HL-60/S4 treated with phorbol 12-myristate 13-acetate at 8.2 ng/mL for 4 days and 3 days (cell line): ENCODE data around the gene CMC1.
"Not testable (repeated sequence)": the region's sequence is repeated elsewhere in the genome, so short reads cannot be mapped to it uniquely, and the experiment has no call there.

ENCODE experiments used
- in situ Hi-C: fragments of 300-500 bp; cut with MboI; formaldehyde crosslinking; loops from 2 replicates; pipeline ENCODE4 v1.15.0; 2022; ENCODE audit warnings: low sequenced_read_pairs

The CMC1 gene

DNA sequence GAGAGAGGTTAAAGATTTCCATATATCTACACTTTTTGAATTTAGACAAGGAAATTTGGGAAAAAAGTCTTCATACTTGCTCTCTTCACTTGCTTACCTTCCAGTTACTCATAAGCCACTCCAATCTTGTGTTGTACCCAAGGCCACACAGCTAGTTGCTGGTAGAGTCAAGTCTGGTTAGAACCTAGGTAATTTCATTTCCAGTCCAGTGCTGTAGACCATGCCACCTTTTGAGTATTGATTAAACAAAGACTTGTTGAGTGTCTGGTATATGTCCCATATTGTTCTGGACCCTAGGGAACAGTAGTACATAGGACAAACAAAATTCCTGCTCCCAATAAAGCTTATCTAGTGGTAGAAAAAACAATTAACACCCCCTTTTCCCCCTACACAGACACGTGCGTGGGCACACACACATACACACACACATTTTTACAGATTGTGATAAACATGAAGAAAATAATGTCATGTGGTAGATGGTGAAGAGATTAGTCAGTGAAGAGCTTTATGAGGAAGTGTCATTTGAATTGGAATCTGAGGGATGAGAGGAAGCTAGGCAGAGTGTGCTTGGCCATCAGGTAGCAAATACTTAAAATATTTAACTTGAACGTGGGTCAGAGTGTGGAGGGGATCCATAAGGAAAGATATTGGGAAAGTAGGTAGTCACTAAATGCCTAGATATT lies 2.1 kb downstream of the CMC1 start:
- in situ Hi-C loops, result no loop called here

DNA sequence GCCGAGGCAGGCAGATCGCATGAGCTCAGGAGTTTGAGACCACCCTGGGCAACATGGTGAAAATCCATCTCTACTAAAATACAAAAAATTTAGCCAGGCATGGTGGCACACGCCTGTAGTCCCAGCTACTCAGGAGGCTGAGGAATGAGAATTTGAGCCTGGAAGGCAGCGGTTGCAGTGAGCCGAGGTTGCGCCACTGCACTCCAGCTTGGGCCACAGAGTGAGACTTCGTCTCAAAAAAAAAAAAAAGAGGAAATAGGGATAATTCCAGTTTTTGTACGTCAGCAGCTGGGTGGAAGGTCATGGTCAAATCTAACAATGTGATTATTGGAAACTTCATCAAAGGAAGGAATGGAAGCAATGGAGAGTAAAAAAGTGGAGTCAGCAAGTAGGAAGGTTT lies 3.1 kb downstream of the CMC1 start:
- in situ Hi-C loops, result no loop called here

DNA sequence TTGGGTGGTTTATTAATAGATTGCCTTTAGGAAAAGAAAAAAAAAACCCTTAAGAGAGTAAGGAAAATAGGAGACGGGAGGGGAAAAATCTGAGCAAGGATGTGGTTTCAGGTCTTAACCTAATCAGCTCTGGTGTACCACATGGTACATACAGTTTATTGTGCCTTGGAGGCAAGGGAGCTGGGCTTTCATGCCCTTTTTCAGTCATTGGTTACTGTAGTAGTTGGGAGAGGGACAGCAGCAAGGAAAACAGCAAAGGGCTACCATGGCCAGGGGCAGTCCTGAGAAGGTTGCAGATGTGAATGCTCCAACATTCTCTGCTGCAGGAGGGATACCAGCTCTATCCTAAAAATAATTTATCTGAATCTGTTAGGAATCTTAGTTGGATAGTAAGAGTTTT lies 5.9 kb downstream of the CMC1 start:
- in situ Hi-C loops, result no loop called here

DNA sequence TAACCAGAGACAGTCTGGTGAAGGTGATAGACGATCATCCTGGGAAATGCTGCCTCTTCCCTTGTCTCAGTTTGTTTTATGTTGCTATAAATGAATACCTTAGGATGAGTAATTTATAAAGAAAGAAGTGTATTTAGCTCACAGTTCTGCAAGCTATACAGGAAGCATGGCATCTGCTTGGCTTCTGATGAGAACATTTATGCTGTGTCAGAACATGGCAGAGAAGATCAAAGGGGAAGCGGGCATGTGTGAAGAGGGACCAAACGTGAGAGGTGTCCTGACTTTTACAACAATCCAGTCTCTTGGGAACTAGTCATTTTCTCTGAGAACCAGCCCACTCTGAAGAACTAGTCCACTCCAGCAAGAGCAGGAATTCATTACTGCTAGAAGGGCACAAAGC lies 9.6 kb downstream of the CMC1 start:
- in situ Hi-C loops, result no loop called here

DNA sequence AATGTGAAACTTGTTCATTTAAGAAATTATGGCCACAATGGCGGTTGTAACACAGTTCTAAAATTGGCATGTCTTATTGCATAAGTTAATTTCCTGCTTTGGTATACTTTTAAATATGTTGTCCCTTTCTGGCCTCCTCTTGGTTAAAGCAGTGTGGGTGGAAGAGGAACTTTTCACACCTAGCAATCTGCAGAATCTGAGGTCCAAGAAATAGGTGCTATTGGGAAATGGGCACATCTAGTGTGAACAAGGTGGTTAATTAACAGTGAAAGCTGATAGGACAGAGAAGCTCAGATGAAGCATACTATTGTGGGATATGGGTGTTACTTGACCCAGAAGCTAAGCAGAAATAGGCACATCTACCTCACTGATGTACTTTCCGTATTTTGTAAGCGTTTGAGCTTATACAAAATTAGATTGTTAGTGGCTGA lies 10.6 kb downstream of the CMC1 start:
- in situ Hi-C loops, result no loop called here

DNA sequence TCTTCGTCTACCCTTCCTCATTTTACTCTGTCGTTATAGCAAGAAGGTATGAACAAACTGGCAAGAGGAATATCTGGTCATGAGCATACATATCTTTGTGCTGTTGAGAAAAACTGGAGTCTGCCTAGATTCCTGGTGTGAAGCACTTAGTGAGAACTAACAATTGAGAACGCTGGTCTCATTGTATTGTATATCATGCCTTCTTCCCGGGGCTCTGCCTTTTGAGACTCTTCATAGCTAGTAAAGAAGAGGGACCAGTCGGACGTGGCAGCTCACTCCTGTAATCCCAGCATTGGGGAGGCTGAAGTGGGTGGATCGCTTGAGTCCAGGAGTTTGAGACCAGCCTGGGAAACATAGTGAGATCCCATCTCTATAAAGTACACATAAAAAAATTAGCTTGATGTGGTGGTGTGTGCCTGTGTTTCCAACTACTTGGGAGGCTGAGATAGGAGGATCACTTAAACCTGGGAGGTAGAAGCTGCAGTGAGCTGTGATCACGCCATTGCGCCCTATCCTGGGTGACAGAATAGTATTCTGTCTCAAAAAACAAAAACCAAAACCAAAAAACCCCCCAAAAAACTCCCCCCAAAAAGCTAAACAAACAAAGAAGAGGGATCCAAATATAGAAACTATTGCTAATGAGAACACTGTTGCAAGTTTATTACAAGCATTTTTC lies 11.8 kb downstream of the CMC1 start:
- in situ Hi-C loops, result no loop called here

DNA sequence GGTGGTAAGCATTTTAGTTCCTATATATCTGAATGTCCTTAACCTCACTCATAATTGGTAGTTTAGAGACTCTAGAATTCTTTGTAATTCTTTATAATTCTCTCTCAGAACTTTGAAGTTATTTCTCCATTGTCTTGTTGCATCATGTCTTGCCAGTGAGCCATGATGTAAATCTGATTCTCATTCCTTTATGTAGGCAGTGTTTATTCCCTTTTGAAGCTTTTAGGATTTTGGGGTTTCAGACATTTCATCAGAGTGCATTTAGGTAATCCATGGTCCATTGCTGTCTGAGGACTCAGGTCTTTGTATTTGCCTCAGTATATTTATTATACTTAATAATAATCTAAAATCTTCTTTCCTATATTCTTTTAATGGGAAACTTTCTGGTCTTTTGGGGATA lies 20.6 kb downstream of the CMC1 start:
- in situ Hi-C loops, result no loop called here

DNA sequence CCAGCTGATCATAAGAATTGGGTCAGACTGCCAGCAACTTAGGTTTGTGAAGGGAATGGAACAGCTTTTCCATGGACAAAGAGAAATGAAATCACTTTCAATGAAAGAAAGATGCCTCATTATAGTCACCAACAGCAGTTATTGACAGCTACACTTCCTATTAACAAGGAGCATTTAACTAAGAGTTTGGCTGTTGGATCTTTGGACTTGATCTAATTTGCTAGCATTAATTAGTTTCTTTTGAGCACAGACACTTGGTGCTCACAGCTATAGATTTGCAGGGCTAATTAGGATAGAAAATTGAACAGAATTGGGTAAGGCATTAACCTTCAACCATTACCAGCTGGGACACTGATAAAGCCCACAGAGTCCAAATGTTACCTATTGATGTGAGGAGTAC lies 24.2 kb downstream of the CMC1 start:
- in situ Hi-C loops, result no loop called here

DNA sequence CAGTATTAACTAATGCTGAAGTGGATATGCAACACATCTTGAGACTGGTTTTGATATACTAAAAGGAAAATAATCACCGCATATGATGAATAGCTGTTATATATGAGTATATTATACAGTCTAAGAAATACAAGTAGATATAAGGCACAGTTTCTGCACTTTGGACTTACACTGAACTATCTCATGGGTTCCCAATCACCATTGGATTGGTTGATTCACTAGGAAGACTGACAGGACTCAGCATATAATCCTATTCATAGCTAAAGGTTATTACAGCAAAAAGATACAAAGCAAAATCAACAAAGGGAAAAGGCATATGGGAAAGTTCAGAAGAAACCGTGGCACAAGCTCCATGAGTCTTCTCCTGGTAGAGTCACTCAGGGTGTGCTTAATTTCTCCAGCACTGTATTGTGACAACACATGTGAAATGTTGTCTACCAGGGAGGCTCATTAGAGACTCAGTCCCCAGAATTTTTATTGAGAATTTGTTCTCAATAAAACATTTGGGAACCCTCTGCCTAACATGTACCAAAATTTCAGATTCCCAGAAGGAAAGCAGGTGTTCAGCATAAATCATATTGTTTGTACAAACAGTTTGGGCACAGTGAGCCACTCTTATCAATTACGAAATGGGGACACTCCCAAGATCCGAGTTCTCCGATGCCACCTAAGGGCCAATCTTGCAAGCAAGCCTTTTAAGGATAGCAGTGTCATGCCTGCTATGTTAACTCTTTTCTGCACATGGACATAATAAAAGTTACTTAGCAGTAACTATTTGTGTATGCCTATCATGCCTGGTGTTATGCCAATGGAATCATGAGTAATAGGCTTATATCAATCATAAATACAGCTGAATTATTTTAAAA lies 26.8 kb downstream of the CMC1 start:
- in situ Hi-C loops, result no loop called here

DNA sequence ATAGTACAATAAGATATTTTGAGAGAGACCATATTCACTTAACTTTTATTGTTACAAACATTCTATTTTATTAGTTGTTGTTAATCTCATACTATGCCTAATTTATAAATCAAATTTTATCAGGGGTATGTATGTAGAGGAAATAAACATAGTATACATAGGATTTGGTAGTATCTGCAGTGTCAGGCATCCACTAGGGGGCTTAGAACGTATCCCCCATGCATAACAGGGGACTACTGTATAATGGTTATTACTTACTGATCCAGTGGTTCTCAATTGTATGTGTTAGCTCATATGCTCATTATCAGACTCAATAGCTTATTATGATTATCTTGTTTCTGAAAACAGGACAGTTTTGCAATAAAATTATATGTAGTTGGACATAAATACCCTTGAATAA lies 27.6 kb downstream of the CMC1 start:
- in situ Hi-C loops, result no loop called here

DNA sequence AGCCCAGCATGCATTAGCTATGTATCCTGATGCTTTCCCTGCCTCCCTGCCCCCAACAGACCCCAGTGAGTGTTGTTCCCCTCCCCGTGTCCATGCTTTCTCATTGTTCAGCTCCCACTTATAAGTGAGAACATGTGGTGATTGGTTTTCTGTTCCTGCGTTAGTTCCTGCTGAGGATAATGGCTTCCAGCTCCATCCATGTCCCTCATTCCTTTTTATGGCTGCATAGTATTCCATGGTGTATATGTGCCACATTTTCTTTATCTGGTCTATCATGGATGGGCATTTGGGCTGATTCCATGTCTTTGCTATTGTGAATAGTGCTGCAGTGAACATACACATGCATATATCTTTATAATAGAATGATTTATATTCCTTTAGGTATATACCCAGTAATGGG lies 28.5 kb downstream of the CMC1 start:
- in situ Hi-C loops, result not testable (repeated sequence)

DNA sequence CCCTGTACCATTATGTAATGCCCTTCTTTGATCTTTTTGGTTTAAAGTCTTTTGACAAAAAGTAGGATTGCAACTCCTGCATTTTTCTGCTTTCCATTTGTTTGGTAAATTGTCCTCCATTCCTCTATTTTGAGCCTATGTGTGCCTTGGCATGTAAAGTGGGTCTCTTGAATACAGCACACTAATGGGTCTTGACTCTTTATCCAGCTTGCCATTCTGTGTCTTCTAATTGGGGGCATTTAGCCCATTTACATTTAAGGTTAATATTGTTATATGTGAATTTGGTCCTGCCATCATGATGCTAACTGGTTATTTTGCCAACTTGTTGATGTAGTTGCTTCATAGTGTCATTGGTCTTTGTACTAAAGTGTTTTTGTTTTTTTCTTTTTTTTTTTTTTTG lies 32.4 kb downstream of the CMC1 start:
- in situ Hi-C loops, result no loop called here

DNA sequence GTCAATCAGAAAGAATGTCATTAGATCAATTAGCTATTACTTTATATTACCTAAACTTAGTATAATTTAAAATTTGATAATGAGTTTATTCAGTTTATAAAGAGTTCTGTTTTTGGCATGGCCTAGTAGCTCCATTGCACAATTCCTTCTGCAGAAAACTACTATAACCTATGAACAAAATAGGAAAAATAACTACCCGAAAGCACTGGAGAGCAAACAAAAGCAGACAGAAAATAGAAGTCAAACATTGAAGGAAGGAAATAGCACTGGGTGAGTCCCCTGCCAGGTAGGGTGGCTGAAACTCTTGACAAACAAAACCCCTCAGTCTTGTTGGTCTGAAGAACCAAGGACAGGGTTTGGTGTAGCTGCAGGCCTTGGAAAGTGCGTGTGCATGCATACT lies 37.5 kb downstream of the CMC1 start:
- in situ Hi-C loops, result no loop called here

DNA sequence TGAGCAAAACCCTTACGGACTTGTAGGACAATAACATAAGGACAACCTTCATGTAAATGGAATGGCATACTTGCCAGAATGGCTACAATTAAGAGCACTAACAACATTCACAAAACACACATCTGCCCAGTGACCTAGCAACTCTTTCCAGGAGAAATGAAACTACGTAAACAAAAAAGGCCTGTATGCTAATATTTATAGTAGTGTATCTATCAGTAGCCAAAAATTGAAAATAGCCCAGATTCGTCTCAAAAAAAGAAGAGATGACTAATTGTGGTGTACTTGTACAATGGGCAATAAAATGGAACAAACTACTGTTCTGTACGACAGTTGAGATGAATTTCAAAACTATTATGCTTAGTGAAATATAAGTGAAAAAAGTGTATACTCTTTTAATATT lies 38.4 kb downstream of the CMC1 start:
- in situ Hi-C loops, result no loop called here

DNA sequence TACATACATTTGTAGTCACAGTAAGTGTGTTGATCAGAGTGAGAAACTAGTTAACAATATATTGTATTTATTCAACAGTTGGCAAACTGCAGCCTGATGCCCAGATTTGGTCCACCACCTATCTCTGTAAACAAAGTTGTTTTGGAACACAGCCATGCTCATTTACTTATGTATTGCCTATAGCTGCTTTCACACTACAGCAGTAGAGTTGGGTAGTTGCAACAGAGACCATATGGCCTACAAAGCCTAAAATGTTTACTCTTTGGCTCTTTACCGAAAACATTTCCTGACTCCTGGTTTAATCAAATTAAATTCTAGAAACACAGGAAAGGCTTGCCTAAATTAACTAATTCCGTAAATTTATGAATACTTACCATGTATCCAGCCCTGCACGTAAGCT lies 39.4 kb downstream of the CMC1 start:
- in situ Hi-C loops, result no loop called here

DNA sequence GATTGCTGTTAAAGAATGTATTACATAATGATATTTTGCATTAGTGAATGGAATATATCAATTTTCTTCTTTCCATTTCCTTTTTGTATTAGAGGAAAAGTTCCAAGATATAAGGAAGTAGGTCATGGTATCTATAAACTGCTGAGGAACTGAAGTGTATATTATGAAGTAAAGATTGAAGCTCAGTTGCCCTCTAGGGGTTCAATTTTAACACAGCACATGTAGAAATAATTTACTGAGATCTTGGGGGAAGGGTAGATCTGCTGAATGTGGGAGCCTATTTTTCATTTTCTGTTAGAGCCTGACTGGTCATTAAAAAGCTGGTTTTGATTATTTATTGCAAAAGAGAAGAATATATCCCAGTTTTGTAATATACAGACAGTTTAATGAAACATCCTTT lies 45.2 kb downstream of the CMC1 start:
- in situ Hi-C loops, result no loop called here

DNA sequence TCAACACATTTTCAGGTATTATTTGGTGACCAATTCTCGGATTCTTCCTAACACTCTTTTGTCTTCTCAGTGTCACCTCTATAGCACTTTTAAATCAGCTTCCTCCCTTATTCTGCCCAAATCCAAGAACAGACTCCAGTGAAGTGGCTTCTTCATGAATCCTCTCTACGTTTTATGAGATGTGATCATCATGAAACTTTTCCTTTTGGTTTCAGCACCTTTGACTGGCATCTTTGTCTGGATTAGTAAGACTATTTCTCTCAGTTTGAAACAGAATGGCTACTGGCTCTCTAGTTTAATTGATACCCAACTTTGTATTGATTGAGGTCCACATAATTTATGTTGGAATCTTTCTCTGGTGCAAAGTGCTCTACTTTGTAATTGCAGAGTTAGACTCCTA lies 45.6 kb downstream of the CMC1 start:
- in situ Hi-C loops, result no loop called here

DNA sequence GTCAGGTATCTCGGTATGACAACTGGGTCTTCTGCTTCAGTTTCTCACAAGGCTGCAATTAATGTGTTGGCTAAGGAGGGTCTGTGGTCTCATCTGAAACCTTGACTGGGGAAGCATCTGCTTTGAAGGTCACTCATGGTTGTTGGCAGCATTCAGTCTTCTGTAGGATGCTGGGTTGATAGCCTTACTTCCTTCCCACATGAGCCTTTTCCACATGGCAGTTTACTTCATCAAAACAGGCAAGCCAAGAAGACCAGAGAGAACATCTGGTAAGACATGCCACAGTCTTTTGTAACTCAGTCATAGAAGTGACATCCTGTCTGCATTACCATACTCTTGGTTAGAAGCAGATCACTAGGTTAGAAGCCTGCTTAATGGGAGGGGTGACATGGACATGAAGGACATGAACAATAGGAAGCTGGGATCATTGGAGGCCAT lies 49.5 kb downstream of the CMC1 start:
- in situ Hi-C loops, result no loop called here

DNA sequence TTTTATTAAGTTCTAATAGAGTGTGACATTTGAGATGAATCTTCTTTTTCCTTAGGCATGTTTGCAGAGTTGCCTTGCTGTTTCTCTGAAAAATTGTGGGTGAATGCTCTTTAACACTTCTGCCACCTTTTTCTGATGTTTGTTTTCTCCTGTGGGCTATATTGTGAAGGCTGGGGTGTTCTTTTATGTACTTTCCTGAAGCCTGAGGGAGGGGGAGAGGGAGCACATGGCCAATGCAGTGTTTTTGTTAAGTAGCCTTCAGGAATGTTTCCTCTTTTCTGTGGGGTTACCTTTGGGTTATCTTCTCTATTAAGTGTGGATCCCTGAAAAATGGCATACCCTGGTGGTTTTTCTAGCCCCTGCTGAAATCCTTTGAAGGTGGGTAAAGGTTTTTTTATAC lies 50.2 kb downstream of the CMC1 start:
- in situ Hi-C loops, result no loop called here

DNA sequence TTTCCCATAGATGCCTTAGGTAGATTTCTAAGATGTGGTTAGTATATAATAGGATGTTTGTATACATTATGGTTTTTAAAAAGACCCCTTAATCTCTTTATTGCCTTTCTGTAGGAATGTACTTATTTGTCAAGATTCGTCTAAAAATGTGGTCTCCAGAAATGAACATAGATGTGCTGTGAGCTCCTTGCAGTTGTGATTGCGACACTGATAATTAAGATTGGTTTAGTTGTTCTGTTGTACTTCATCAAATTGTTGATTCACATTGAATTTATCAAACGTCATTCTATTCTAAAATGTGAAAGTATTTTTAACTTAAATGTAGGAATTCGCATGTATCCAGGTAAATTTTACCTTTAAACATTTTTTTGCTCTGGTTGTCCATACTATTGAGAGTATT lies 51.2 kb downstream of the CMC1 start:
- in situ Hi-C loops, result no loop called here

DNA sequence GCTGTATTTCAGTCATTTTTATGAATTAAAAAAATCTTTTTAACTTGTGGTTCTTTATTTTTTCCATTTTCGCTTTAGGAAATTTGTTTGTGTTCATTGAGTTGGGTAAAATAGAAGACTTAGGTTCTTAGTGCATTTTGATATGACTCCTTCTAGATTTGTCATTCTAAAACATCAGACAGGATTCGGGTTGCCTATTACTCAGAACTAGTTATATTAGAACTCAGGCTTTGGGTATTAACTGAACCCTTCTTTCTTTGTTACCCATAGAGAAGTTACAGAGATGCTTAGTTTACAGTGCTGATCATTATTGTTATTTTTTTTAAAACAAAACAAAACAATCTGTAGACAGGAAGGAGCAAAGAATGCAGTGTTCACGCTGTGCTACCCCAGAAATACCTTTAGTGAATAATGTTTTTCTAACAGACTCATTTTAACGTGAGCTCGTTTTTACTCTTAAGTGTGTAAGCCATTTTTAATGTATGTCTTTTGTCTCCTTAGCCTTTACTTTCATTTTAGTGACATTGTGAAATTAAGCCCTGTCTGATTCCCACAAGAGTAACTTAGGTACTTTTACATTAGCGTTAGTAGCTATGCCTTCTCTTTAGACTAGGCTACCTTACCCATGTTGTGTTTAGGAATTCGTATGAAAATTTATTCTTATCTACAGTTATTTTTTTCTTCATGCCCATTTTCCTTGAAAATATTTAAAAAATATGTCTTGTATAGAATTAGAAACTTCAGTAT lies 53.4 kb downstream of the CMC1 start:
- in situ Hi-C loops, result no loop called here
